ENCODE results near the gene TMEM266. TPM values are rescaled to one million over a fixed set of nuclear protein-coding genes. Genes with fewer than 3 reads are reported as not detected.

The TMEM266 gene
- total and polyA plus RNA-seq, 10 donors, result 0.61 to 1.8 (median 1.4) TPM

DNA sequence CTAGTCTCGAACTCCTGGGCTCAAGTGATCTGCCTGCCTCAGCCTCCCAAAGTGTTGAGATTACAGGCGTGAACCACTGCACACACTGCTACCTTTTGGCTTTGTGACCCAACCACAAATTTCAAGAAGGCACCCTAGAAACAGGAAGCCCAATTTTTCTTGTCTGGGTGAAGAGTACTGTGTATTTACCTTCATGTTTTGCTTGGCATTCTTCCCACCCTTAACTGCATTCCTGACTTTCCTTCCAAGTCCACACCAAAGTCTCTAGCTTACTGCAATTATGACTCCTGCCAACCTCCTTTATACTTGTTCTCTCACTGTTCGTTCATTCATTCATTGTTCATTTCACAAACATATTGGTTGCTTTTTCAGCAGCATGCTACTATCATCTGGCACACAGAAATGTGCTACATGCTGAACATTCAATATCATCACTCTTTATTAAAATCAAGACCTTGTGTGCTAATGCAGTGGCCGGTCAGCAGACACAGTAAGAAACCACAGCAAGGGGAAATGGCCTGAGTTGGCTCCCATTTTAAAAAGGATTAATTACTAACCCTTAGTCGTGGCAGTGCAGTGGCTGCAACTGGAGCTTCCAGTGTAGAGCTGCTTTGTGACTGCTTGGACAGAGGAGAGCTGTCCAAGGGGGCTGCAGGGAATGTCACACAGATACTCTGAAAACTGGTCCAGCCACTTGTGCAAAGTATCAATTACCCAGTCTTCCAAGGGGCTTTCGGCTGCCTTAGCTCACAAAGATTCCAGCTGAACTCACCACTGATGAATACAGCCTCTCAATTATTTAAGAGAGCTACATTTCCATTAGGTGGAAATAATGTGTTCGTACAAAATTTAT lies 157.5 kb downstream of the TMEM266 start:
- no peak for DNase-seq
- 87 to 96% (median 89%) methylated on average over 7 of the region's 7 CpGs for WGBS, 5 donors

GRCh38 chr15:76217882-76218217 lies 158.1 kb downstream of the TMEM266 start:
- intact Hi-C loops (cut with DNase I; ENCODE audit: low total_unique reads), result no loop called here
- 94 to 96% (median 95%) methylated on average over 5 of the region's 5 CpGs for WGBS, 5 donors

More for the DNA sequence above, 157.5 kb downstream of the TMEM266 start:
- Histone ChIP-seq H3K27me3 (replicated peaks in 1 of 7) (no peaks in the 10 kb centered on the region), H3K27ac (no peak overlapping the region), H3K4me1 (no peaks in the 10 kb centered on the region), H3K36me3 (peaks cover 0 to 91% (median 32%) of the 10 kb centered on the region in 6 donors), H3K4me3 (no peak overlapping the region), H3K9me3 (no peaks in the 10 kb centered on the region)
- TF ChIP-seq POLR2A (IDR thresholded peaks at IDR 0.05) (no peak), POLR2AphosphoS5 (IDR thresholded peaks at IDR 0.05) (no peak)
- TF ChIP-seq, protein P1, sequence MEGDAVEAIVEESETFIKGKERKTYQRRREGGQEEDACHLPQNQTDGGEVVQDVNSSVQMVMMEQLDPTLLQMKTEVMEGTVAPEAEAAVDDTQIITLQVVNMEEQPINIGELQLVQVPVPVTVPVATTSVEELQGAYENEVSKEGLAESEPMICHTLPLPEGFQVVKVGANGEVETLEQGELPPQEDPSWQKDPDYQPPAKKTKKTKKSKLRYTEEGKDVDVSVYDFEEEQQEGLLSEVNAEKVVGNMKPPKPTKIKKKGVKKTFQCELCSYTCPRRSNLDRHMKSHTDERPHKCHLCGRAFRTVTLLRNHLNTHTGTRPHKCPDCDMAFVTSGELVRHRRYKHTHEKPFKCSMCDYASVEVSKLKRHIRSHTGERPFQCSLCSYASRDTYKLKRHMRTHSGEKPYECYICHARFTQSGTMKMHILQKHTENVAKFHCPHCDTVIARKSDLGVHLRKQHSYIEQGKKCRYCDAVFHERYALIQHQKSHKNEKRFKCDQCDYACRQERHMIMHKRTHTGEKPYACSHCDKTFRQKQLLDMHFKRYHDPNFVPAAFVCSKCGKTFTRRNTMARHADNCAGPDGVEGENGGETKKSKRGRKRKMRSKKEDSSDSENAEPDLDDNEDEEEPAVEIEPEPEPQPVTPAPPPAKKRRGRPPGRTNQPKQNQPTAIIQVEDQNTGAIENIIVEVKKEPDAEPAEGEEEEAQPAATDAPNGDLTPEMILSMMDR (IDR thresholded peaks at IDR 0.05 in 8 of 11, conservative IDR thresholded peaks at IDR 0.05 in 3 of 11), result no peak
- intact Hi-C loops (cut with DNase I; ENCODE audit: low total_unique reads), result no loop called here

GRCh38 chr15:76221085-76221767 lies 161.4 kb downstream of the TMEM266 start:
- no peak overlapping the region for H3K4me3 ChIP-seq
- no peak for DNase-seq
- no peak for TF ChIP-seq POLR2A (IDR thresholded peaks at IDR 0.05)
- TF ChIP-seq, protein P1 (IDR thresholded peaks at IDR 0.05 in 8 of 11, conservative IDR thresholded peaks at IDR 0.05 in 3 of 11), result no peak
- TF ChIP-seq POLR2AphosphoS5 (IDR thresholded peaks at IDR 0.05), result no peak
- H3K9me3 ChIP-seq, result no peaks in the 10 kb centered on the region
- intact Hi-C loops (cut with DNase I; ENCODE audit: low total_unique reads), result no loop called here
- H3K36me3 ChIP-seq, result peaks cover 0 to 91% (median 32%) of the 10 kb centered on the region in 6 donors
- WGBS, 5 donors, result 95 to 100% (median 100%) methylated on average over 1 of the region's 1 CpG
- no peak overlapping the region for H3K27ac ChIP-seq
- no peaks in the 10 kb centered on the region for H3K27me3 ChIP-seq (replicated peaks in 1 of 7)
- H3K4me1 ChIP-seq, result no peaks in the 10 kb centered on the region

More at GRCh38 chr15:76217882-76218217, 158.1 kb downstream of the TMEM266 start:
- Histone ChIP-seq H3K27me3 (replicated peaks in 1 of 7) (no peaks in the 10 kb centered on the region), H3K36me3 (peaks cover 0 to 91% (median 28%) of the 10 kb centered on the region in 6 donors), H3K4me3 (no peak overlapping the region), H3K4me1 (no peaks in the 10 kb centered on the region), H3K27ac (no peak overlapping the region), H3K9me3 (no peaks in the 10 kb centered on the region)
- DNase-seq, result no peak
- no peak for TF ChIP-seq POLR2AphosphoS5 (IDR thresholded peaks at IDR 0.05)
- no peak for TF ChIP-seq POLR2A (IDR thresholded peaks at IDR 0.05)
- TF ChIP-seq, protein P1 (IDR thresholded peaks at IDR 0.05 in 8 of 11, conservative IDR thresholded peaks at IDR 0.05 in 3 of 11), result no peak

DNA sequence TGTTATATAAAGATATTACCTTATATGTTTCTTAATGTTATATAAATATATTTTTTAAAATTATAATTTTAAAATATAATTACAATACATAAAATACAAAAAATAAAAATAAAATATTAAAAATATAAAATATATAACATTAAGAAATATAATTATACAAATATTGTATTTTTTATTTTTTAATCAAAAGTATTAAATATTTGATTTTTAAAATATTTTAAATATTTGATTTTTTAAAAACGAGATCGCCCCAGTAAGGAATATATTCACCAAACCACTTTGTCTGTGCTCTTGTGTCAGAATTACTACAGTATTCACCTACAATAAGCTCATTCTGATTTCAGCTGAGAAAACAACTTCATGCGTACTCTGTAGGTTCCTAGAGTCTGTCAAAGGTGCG lies 162.4 kb downstream of the TMEM266 start:
- no peak for DNase-seq
- intact Hi-C loops (cut with DNase I; ENCODE audit: low total_unique reads), result no loop called here
- H3K4me3 ChIP-seq, result no peak overlapping the region
- H3K4me1 ChIP-seq, result no peaks in the 10 kb centered on the region
- no peaks in the 10 kb centered on the region for H3K9me3 ChIP-seq
- WGBS, 5 donors, result 97 to 99% (median 98%) methylated on average over 4 of the region's 4 CpGs
- TF ChIP-seq POLR2AphosphoS5 (IDR thresholded peaks at IDR 0.05) (no peak), POLR2A (IDR thresholded peaks at IDR 0.05) (no peak)
- TF ChIP-seq, protein P1 (IDR thresholded peaks at IDR 0.05 in 8 of 11, conservative IDR thresholded peaks at IDR 0.05 in 3 of 11), result no peak
- peaks cover 0 to 92% (median 33%) of the 10 kb centered on the region in 6 donors for H3K36me3 ChIP-seq
- H3K27ac ChIP-seq, result no peak overlapping the region
- no peaks in the 10 kb centered on the region for H3K27me3 ChIP-seq (replicated peaks in 1 of 7)

Data from spleen (tissue), 11 donors.